ENCODE measurements around the gene MREG. TPM values are rescaled to one million over a fixed set of nuclear protein-coding genes. Genes with fewer than 3 reads are reported as not detected.

The MREG gene
- total RNA-seq = 2.4 TPM

- DNase-seq (ENCODE audit: low spot score in 2 of 2) (peak; percentile 86 to 88), FAIRE-seq (no peak)
Measured at GRCh38 chr2:216013080-216013909, at the start of gene MREG. Gene MREG, minus strand, starts transcription at chr2:216013551. Its CDS starts 224 bp downstream, at chr2:216013327.

DNA sequence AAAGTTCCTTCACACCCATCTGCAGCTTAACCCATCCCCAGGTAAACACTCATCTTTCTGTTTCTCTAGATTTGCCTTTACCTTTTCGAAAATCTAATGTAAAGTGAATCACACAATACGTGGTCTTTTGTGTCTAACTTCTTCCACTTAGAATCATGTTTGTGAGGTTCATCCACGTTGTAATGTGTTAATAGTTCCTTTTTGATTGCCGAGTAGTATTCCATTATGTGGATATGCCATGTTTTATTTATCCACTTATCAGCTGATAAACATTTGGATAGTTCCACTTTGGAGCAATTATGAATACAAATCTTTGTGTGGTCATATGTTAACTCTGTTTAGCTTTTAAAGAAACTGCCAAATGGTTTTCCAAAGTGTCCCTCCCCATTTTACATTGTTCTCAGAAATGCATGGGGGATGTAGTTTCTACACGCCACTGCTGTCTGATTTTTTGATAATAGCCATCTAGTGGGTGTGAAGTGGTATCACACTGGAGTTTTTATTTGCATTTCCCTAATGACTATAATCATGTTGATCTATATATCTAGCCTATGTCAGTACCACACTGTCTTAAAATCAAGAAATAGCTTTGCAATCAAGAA, 46.0 kb upstream of the MREG start:
- no peak for DNase-seq (ENCODE audit: low spot score in 2 of 2)
- no peak for FAIRE-seq

GRCh38 chr2:216057688-216058193, 44.4 kb upstream of the MREG start:
- FAIRE-seq (no peak), DNase-seq (ENCODE audit: low spot score in 2 of 2) (no peak)

- no peak for FAIRE-seq
Measured at GRCh38 chr2:216056739-216057138, 43.4 kb upstream of the MREG start.

GRCh38 chr2:216055680-216056079, 42.3 kb upstream of the MREG start:
- FAIRE-seq (no peak), DNase-seq (ENCODE audit: low spot score in 2 of 2) (no peak)

More at GRCh38 chr2:216056739-216057138, 43.4 kb upstream of the MREG start:
- no peak for DNase-seq (ENCODE audit: low spot score in 2 of 2)

DNA sequence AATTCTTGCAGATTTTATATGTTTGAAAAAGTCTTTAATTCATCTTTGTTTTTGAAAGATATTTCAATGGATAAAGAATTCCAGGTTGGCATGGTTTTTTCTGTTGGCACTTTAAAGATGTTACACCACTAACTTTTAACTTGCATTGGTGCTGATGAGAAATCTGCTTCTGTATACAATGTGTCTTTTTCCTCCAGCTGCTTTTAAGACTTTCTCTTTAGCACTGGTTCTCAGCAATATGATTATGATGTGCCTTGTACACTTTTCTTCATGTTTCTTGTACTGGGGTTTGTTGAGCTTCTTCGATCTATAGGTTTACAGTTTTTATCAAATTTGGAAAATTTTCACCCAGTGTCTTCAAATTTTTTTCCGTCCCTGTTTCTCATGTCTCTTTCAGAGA, 39.1 kb upstream of the MREG start:
- FAIRE-seq = no peak
- DNase-seq (ENCODE audit: low spot score in 2 of 2) = no peak

DNA sequence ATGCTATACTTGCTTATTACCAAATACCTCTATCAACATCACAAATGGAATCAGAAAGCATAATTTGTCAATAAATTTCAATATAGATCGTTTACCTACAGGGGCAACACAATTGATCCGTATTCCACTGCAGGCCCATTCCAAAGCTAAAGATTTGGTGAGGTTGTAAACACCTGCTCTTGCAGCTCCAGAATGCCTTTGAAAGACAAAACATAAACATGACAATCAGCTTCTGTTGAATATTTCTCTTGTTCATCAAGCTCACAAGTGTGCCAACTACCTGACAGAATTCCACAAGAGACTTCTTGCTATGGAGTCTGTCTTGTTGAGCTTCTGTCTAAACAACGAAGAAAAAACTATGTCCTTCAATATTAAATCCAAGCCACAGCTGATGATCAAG, 38.0 kb upstream of the MREG start:
- FAIRE-seq (no peak), DNase-seq (ENCODE audit: low spot score in 2 of 2) (no peak)

DNA sequence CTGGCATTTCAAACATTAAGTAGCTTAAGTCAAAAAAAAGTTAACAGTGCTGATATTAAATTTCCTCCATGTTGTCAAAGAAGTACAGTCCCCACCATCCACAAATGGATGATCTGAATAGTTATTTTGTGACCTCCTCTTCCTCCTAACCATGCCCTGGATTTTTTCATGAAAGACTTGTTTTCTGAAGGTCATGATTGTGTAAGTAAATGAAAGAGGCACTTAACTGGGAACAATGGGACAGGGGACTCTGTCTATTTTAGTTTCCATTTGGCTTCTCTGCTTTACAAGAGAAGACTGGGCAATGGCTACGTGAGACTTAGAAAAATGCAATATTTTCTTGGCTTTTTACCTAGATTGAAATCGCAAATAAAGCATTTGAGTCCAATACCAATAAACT, 36.1 kb upstream of the MREG start:
- DNase-seq (ENCODE audit: low spot score in 2 of 2) (no peak), FAIRE-seq (no peak)

DNA sequence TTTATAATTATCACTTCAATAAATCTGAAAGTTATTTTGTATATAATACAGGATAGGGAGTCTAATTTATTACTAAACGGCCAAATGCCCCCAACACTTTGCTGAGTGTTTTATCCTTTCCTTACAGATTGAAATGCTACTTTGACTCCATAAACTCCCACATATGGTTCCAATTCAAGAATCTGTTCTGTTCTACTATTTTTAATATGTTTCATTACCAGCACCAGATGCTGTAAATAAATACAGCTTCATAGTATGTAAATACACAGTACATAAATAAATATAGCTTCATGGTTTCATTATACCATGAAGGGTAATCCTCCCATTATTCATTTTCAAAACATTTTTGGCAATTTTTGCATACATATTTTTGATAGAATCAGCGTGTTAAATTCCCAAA, 34.0 kb upstream of the MREG start:
- FAIRE-seq = no peak
- DNase-seq (ENCODE audit: low spot score in 2 of 2) = no peak

DNA sequence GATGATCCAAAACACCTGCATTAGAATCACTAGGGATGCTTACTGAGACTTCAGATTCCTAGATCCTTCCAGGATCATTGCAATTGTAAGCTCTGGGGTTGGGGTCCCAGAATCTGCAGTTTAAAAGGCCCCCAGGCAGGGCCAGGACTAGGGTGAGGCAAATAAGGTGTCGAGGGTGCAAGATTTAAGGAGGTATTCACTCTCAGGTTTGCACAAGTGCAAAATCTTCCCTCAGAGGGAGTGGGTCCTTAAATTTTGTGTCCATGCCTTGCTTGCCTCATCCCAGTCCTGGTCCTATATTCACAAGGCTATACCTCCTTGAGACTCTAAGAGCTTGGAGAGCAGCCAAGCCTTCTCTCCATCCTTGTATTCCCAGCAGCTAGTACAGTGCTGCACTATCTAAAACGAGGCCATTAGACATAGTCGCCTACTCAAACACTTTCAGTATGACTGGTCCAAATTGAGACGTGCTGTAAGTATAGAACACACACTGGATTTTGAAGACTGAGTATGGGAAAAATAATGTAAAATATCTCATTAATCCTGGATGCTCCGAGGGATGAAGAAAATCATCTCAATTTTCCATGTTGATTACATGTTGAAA, 31.6 kb upstream of the MREG start:
- FAIRE-seq (no peak), DNase-seq (ENCODE audit: low spot score in 2 of 2) (no peak)

GRCh38 chr2:216043949-216044348, 30.6 kb upstream of the MREG start:
- DNase-seq (ENCODE audit: low spot score in 2 of 2) (no peak), FAIRE-seq (no peak)

- no peak for FAIRE-seq
- DNase-seq (ENCODE audit: low spot score in 2 of 2) = no peak
Measured at GRCh38 chr2:216041438-216041837, 28.1 kb upstream of the MREG start.

GRCh38 chr2:216039918-216040317, 26.6 kb upstream of the MREG start:
- FAIRE-seq (no peak), DNase-seq (ENCODE audit: low spot score in 2 of 2) (no peak)

DNA sequence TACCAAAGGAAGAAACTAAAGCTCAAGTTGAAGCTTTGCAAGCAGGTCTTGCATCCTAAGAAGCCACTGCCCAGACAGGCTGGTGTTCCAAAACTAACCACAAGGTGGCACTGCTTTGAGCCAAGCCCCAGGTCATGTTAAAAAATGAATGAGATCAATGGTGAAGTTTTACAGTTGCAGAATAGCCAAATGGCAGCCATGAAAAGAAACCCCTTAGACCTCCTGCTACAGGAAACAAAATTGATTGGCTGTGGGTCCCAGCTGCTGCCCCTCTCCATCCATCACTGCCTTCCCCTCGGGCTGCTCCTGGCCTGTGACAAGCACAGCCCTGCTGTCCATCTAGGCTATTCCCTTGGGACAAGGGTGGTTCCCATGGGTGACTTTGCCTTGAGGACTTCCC, 20.7 kb upstream of the MREG start:
- no peak for FAIRE-seq

GRCh38 chr2:216033403-216033802, 20.1 kb upstream of the MREG start:
- DNase-seq (ENCODE audit: low spot score in 2 of 2) = no peak
- no peak for FAIRE-seq

More for the DNA sequence above, 20.7 kb upstream of the MREG start:
- peak in 1 of 2 donors; percentile 42 for DNase-seq (ENCODE audit: low spot score in 2 of 2)

DNA sequence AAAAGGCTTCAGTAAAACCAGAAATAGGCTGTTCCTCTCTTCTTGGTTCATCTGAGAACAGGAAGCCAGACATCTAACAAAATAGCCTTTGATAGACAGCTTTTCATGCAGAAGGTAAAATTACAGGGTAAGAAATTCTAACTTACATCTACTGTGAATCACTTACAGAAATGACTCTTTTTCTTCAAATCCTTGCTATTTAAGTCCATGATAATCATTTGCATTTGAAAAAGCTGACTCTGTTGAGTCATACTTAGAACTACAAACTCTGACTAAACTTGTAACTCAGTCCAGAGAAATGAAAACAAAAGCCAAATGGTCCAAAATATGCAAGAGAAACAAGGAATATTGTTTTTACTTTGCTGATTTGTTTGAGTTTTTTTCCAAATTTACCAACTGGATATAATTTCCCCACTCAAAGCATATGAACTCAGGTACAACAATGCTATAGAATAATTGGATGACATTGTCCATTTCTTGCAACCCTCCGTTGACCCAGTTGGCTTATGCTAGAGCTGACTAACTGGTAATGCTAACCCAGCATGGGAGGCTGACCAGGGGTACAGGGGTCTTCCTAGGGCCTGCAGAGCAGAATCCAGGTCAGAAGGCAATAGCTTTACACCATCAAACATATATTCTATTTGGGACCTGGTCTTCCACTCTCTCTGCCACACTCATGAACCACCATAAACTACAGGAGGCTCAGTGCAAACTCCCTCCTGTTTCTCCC, 18.8 kb upstream of the MREG start:
- no peak for DNase-seq (ENCODE audit: low spot score in 2 of 2)
- FAIRE-seq = no peak

DNA sequence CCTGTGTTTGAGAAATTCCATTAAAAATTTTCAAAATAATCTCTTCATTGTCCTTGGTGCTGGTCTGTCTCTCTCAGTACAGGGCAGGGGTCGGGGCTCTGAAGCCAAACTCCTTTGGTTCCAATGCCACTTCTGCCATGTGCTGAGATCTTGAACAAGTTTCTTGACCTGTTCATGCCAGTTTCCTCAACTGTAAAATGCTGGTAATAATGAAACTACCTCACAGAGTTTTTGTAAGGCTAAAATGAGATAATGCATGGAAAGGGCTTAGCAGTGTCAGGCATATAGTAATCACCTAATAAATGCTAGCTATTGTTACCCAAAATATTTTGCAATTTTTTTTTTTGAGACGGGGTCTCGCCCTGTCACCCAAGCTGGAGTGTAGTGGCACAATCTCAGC, 16.9 kb upstream of the MREG start:
- DNase-seq (ENCODE audit: low spot score in 2 of 2) (no peak), FAIRE-seq (no peak)

DNA sequence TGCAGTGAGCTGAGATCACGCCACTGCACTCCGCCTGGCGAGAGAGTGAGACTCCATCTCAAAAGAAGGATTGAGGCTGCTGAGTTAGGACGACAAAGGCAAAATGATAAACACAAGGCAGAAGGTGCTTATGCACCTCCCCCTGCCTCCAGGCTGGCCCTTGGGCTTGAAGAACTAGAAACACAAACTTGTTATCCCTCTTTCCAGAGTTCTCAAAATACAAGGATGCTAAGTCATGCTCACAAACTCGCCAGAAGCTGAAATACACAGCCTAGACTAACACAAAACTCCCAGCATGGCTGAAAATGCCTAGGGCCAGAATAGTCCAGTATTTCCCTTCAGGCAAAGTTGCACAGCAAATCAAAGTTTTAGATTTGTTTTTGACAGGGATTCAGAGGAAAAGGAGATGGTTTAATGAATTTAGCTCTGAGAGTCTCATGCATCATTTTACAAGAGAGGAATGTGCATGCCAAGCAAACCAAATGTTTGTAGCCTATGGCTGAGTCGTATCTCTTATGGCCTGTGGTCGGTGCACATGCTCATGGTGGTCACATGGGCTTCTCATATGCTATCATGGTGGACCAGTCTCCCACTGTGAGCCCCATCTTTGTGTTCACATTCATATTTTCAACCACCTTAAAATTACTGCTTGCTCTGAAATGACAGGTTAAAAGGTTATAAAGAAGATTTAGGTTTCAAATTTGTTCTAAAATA, 16.2 kb upstream of the MREG start:
- no peak for FAIRE-seq
- DNase-seq (ENCODE audit: low spot score in 2 of 2) = no peak

DNA sequence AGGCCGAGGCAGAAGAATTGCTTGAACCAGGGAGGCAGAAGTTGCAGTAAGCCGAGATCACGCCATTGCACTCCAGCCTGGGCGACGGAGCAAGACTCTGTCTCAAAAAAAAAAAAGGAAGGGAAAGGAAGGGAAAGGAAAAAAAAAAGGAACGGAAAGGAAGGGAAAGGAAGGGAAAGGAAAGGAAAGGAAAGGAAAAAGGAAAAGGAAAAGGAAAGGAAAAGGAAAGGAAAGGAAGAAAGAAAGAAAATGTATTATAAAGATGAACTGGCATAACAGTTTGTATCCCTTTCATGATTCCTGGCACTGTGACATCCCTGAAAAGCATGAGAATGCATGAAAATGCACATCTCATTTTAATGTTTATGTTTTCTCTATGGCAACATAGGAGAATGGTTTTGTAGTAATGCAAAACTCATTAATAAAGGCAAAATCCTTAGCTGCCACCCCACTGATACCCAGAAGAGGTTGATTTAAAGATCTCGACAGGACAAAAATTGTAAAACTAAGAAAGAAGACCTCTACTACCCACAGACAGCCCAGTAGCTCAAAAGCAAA, 11.5 kb upstream of the MREG start:
- FAIRE-seq (no peak), DNase-seq (ENCODE audit: low spot score in 2 of 2) (no peak)
